GM23338 (cell line): Measurements from ENCODE around the gene ITGB5. TPM values are rescaled to one million over a fixed set of nuclear protein-coding genes. Genes with fewer than 3 reads are reported as not detected.

Experiments
- ATAC-seq: fragments of 200-7000 bp; cut with Tn5 transposase; 3 replicates; pipeline ENCODE4 v1.9.1; 2020
- DNase-seq: peaks from one replicate; pipeline ENCODE4 v3.0.0-alpha.2; 2015; ENCODE audit warnings: low spot score
- H2AFZ ChIP-seq: fragments of 200-600 bp; sonication (generic); 2 replicates; pipeline ENCODE4 v1.8.0; 2016; ENCODE audit warnings: antibody characterized with exemption, mild to moderate bottlenecking, moderate library complexity
- H3F3A ChIP-seq: fragments of 200-600 bp; sonication (generic); replicated peaks from 2 replicates; pipeline ENCODE4 v1.8.0; 2017; ENCODE audit warnings: antibody characterized with exemption, mixed run types, low read depth
- H3K27ac ChIP-seq: fragments of 200-600 bp; sonication (generic); 2 replicates; pipeline ENCODE4 v1.6.1; 2016; ENCODE audit warnings: low read depth
- H3K27me3 ChIP-seq: fragments of 200-600 bp; sonication (generic); 2 replicates; pipeline ENCODE4 v1.8.0; 2016; ENCODE audit warnings: mild to moderate bottlenecking, mixed run types, moderate library complexity; ENCODE audit not compliant: insufficient read depth
- H3K36me3 ChIP-seq: fragments of 200-600 bp; sonication (generic); 2 replicates; pipeline ENCODE4 v1.8.0; 2016; ENCODE audit warnings: mild to moderate bottlenecking; ENCODE audit not compliant: insufficient read depth
- H3K4me1 ChIP-seq: fragments of 200-600 bp; sonication (generic); 2 replicates; pipeline ENCODE4 v1.8.0; 2016; ENCODE audit warnings: mild to moderate bottlenecking, moderate library complexity; ENCODE audit not compliant: insufficient read depth
- H3K4me2 ChIP-seq: fragments of 200-600 bp; sonication (generic); 2 replicates; pipeline ENCODE4 v1.7.1; 2017; ENCODE audit warnings: mixed run types
- H3K4me3 ChIP-seq: fragments of 200-600 bp; sonication (generic); 2 replicates; pipeline ENCODE4 v1.6.1; 2016; ENCODE audit warnings: mixed run types
- H3K79me2 ChIP-seq: fragments of 200-600 bp; sonication (generic); replicated peaks from 2 replicates; pipeline ENCODE4 v1.8.0; 2017; ENCODE audit warnings: mild to moderate bottlenecking; ENCODE audit not compliant: insufficient read depth
- H3K9me2 ChIP-seq: fragments of 200-600 bp; sonication (generic); 2 replicates; pipeline ENCODE4 v1.8.0; 2017; ENCODE audit not compliant: insufficient read depth
- H4K20me1 ChIP-seq: fragments of 200-600 bp; sonication (generic); replicated peaks from 2 replicates; pipeline ENCODE4 v1.8.0; 2017; ENCODE audit warnings: mild to moderate bottlenecking; ENCODE audit not compliant: insufficient read depth
- H3K27ac Mint-ChIP-seq: 2 replicates; pipeline ENCODE4 v1.8.0; 2020; ENCODE audit warnings: inconsistent platforms, mild to moderate bottlenecking, moderate library complexity, mixed read lengths
- H3K27me3 Mint-ChIP-seq: 3 replicates; pipeline ENCODE4 v1.8.0; 2022; ENCODE audit warnings: low read depth, mild to moderate bottlenecking, moderate library complexity, mixed read lengths, inconsistent platforms; ENCODE audit not compliant: insufficient read depth, poor library complexity
- H3K36me3 Mint-ChIP-seq: 3 replicates; pipeline ENCODE4 v1.8.0; 2021; ENCODE audit warnings: low read depth, mild to moderate bottlenecking, inconsistent platforms, moderate library complexity, mixed read lengths
- H3K4me1 Mint-ChIP-seq: 3 replicates; pipeline ENCODE4 v1.8.0; 2020; ENCODE audit warnings: mild to moderate bottlenecking, inconsistent platforms, mixed read lengths
- H3K4me3 Mint-ChIP-seq: 3 replicates; pipeline ENCODE4 v1.8.0; 2021; ENCODE audit warnings: moderate library complexity, mild to moderate bottlenecking, inconsistent platforms, mixed read lengths
- H3K9me3 Mint-ChIP-seq: 3 replicates; pipeline ENCODE4 v1.8.0; 2020; ENCODE audit warnings: moderate library complexity, mild to moderate bottlenecking, inconsistent platforms, mixed read lengths
- CREB1 ChIP-seq: fragments of 250-450 bp; sonication (Bioruptor Pico); IDR thresholded peaks from 2 replicates; pipeline ENCODE4 v1.5.0; 2020; ENCODE audit warnings: low read depth, mild to moderate bottlenecking, moderate library complexity
- CTCF ChIP-seq, 2 experiments: fragments of 200-600 bp in 1 of 2; sonication (generic) in 1 of 2; conservative IDR thresholded peaks; 2 replicates each; pipeline versions ENCODE4 v1.5.1 to v1.6.1; 2016 to 2017; ENCODE audit warnings: antibody characterized with exemption in 2 of 2, low read depth in 2 of 2, mild to moderate bottlenecking in 2 of 2, moderate library complexity in 1 of 2
- ETS1 ChIP-seq: IDR thresholded peaks from 2 replicates; pipeline ENCODE4 v1.6.1; 2016; ENCODE audit warnings: antibody characterized with exemption
- EZH2 ChIP-seq: fragments of 200-600 bp; sonication (generic); IDR thresholded peaks from one replicate; pipeline ENCODE4 v1.8.0; 2017; ENCODE audit warnings: antibody characterized with exemption, mild to moderate bottlenecking, low read depth; ENCODE audit not compliant: unreplicated experiment
- EZH2phosphoT487 ChIP-seq: fragments of 200-600 bp; sonication (generic); IDR thresholded peaks from one replicate; pipeline ENCODE4 v1.8.1; 2018; ENCODE audit warnings: antibody characterized with exemption; ENCODE audit not compliant: unreplicated experiment
- JUNB ChIP-seq: IDR thresholded peaks from one replicate; pipeline ENCODE4 v1.6.1; 2016; ENCODE audit warnings: antibody characterized with exemption; ENCODE audit not compliant: unreplicated experiment
- NANOG ChIP-seq: IDR thresholded peaks from 2 replicates; pipeline ENCODE4 v1.6.1; 2016; ENCODE audit warnings: antibody characterized with exemption, borderline replicate concordance
- POLR2AphosphoS5 ChIP-seq: IDR thresholded peaks from 2 replicates; pipeline ENCODE4 v1.6.1; 2016; ENCODE audit warnings: antibody characterized with exemption, low read depth
- REST ChIP-seq: IDR thresholded peaks from one replicate; pipeline ENCODE4 v1.6.1; 2018; ENCODE audit warnings: antibody characterized with exemption; ENCODE audit not compliant: unreplicated experiment
- STAT1 ChIP-seq: IDR thresholded peaks from one replicate; pipeline ENCODE4 v1.6.1; 2016; ENCODE audit warnings: antibody characterized with exemption; ENCODE audit not compliant: unreplicated experiment
- ZNF114 ChIP-seq: fragments of 250-450 bp; sonication (Bioruptor Pico); IDR thresholded peaks from 2 replicates; pipeline ENCODE4 v1.5.0; 2020; ENCODE audit warnings: mild to moderate bottlenecking, moderate library complexity
- ZNF331 ChIP-seq: fragments of 250-450 bp; sonication (Bioruptor Pico); IDR thresholded peaks from 2 replicates; pipeline ENCODE4 v1.5.0; 2020; ENCODE audit warnings: low read depth, mild to moderate bottlenecking, moderate library complexity
- ZNF462 ChIP-seq: fragments of 250-450 bp; sonication (Bioruptor Pico); IDR thresholded peaks from 2 replicates; pipeline ENCODE4 v1.5.0; 2020; ENCODE audit warnings: mild to moderate bottlenecking, moderate library complexity
- polyA plus RNA-seq: library from polyadenylated mRNA; unstranded; fragments of >200 nt; fragmentation: Nextera tagmentation; extraction: Ambion mirVana; gene quantifications from 2 replicates; pipeline ENCODE4 v1.2.1, GENCODE V29; 2016
- total RNA-seq: library from RNA; depleted of rRNA; stranded (reverse); fragments of >200 nt; shearing (Covaris generic); gene quantifications from 2 replicates; pipeline ENCODE4 v1.2.3, GENCODE V29; 2014

ITGB5 gene
- total and polyA plus RNA-seq, 2 experiments from 2014 or later = 68.2 to 269 TPM

- peaks cover 44% of the 10 kb centered on the region for H3K36me3 Mint-ChIP-seq
- peaks cover 25% of the 10 kb centered on the region for H3K36me3 ChIP-seq
These were observed 38.9 kb downstream of the ITGB5 start for GRCh38 chr3:124848300-124848699.

More at GRCh38 chr3:124848300-124848699, 38.9 kb downstream of the ITGB5 start:
- no peak for DNase-seq
- Mint-ChIP-seq H3K27ac (no peak overlapping the region), H3K27me3 (no peaks in the 10 kb centered on the region), H3K4me1 (peaks cover 22% of the 10 kb centered on the region), H3K9me3 (no peaks in the 10 kb centered on the region), H3K4me3 (no peak overlapping the region)
- peaks cover 31% of the 10 kb centered on the region for H3K4me1 ChIP-seq
- ATAC-seq = no peak
- H2AFZ ChIP-seq = no peak overlapping the region
- TF ChIP-seq JUNB = no peak
- no peak for TF ChIP-seq NANOG
- TF ChIP-seq REST = no peak
- TF ChIP-seq ZNF331 (CRISPR knock-in tag) = no peak
- no peak for TF ChIP-seq STAT1
- no peak for TF ChIP-seq ZNF114
- TF ChIP-seq CTCF (conservative IDR thresholded peaks at IDR 0.05; ENCODE audit: low read depth in 2 of 2) = no peak
- no peak for TF ChIP-seq ETS1
- TF ChIP-seq EZH2 = no peak
- TF ChIP-seq POLR2AphosphoS5 = no peak
- no peak for TF ChIP-seq CREB1
- no peak for TF ChIP-seq EZH2phosphoT487
- no peak for TF ChIP-seq ZNF462 (CRISPR knock-in tag)
- H3K79me2 ChIP-seq = peaks cover 78% of the 10 kb centered on the region
- H3K27ac ChIP-seq = peak overlapping the region; percentile 79; the same call in 1 of the 2 replicates
- no peaks in the 10 kb centered on the region for H3K9me2 ChIP-seq
- peaks cover 28% of the 10 kb centered on the region for H4K20me1 ChIP-seq
- H3K4me2 ChIP-seq = no peak overlapping the region
- H3K27me3 ChIP-seq = no peaks in the 10 kb centered on the region
- no peak overlapping the region for H3K4me3 ChIP-seq
- H3F3A ChIP-seq = 0 out of 2 replicates have a peak, but pooled peaks cover 15% of the 10 kb centered on the region
